SK-N-SH treated with all-trans-retinoic acid at 6 μM for 48 hours (cell line): Measurements from ENCODE around the gene TGFBI.

Experiments used
- ATAC-seq: fragments of 200-7000 bp; cut with Tn5 transposase; 3 replicates; pipeline ENCODE4 v1.9.1; 2020; ENCODE audit warnings: mild to moderate bottlenecking, moderate library complexity
- ARNTL ChIP-seq: fragments of 450-650 bp; formaldehyde crosslinking; IDR thresholded peaks from 2 replicates; pipeline ENCODE4 v1.5.0; 2020; ENCODE audit warnings: low read depth, mild to moderate bottlenecking, moderate library complexity, borderline replicate concordance
- ESRRG ChIP-seq: fragments of 250-450 bp; sonication (Bioruptor Pico); IDR thresholded peaks from 2 replicates; pipeline ENCODE4 v1.6.1; 2021; ENCODE audit warnings: mild to moderate bottlenecking
- GLIS3 ChIP-seq: fragments of 250-450 bp; sonication (Bioruptor Pico); IDR thresholded peaks from 2 replicates; pipeline ENCODE4 v1.5.0; 2020; ENCODE audit warnings: mild to moderate bottlenecking, moderate library complexity
- ISL1 ChIP-seq: fragments of 250-450 bp; sonication (Bioruptor Pico); IDR thresholded peaks from 2 replicates; pipeline ENCODE4 v2.1.2; 2022; ENCODE audit warnings: mild to moderate bottlenecking, moderate library complexity
- OSR1 ChIP-seq: fragments of 250-450 bp; sonication (Bioruptor Pico); IDR thresholded peaks from 2 replicates; pipeline ENCODE4 v1.8.0; 2022; ENCODE audit warnings: moderate library complexity, mild to moderate bottlenecking, inconsistent platforms
- PPARA ChIP-seq: fragments of 250-450 bp; sonication (Bioruptor Pico); IDR thresholded peaks from 2 replicates; pipeline ENCODE4 v1.5.0; 2020; ENCODE audit warnings: mild to moderate bottlenecking, borderline replicate concordance
- RARB ChIP-seq: fragments of 250-450 bp; sonication (Bioruptor Pico); IDR thresholded peaks from 2 replicates; pipeline ENCODE4 v1.8.0; 2021; ENCODE audit warnings: mild to moderate bottlenecking, moderate library complexity
- SNAI2 ChIP-seq: fragments of 250-450 bp; sonication (Bioruptor Pico); IDR thresholded peaks from 2 replicates; pipeline ENCODE4 v1.5.0; 2020; ENCODE audit warnings: mild to moderate bottlenecking, moderate library complexity
- TCF4 ChIP-seq: fragments of 250-450 bp; sonication (Bioruptor Pico); IDR thresholded peaks from 2 replicates; pipeline ENCODE4 v1.8.0; 2021; ENCODE audit warnings: mild to moderate bottlenecking, moderate library complexity, borderline replicate concordance
- TOX ChIP-seq: fragments of 250-450 bp; sonication (Bioruptor Pico); IDR thresholded peaks from 2 replicates; pipeline ENCODE4 v1.8.0; 2021; ENCODE audit warnings: mild to moderate bottlenecking, moderate library complexity, borderline replicate concordance
- ZC3H10 ChIP-seq: fragments of 250-450 bp; sonication (Bioruptor Pico); IDR thresholded peaks from 2 replicates; pipeline ENCODE4 v1.5.1; 2021; ENCODE audit warnings: mild to moderate bottlenecking, moderate library complexity
- ZFP3 ChIP-seq: fragments of 250-450 bp; sonication (Bioruptor Pico); IDR thresholded peaks from 2 replicates; pipeline ENCODE4 v1.5.0; 2020; ENCODE audit warnings: mild to moderate bottlenecking, moderate library complexity
- ZFP30 ChIP-seq: fragments of 450-650 bp; formaldehyde crosslinking; IDR thresholded peaks from 2 replicates; pipeline ENCODE4 v1.5.0; 2022; ENCODE audit warnings: mild to moderate bottlenecking, moderate library complexity
- ZNF70 ChIP-seq: fragments of 450-650 bp; formaldehyde crosslinking; IDR thresholded peaks from 2 replicates; pipeline ENCODE4 v1.5.0; 2020; ENCODE audit warnings: mild to moderate bottlenecking, moderate library complexity
- ZNF8 ChIP-seq: fragments of 450-650 bp; formaldehyde crosslinking; IDR thresholded peaks from 2 replicates; pipeline ENCODE4 v1.5.0; 2020; ENCODE audit warnings: mild to moderate bottlenecking, moderate library complexity
- TF ChIP-seq, protein P1 (sequence below): fragments of 250-450 bp; sonication (Bioruptor Pico); IDR thresholded peaks from 2 replicates; pipeline ENCODE4 v1.8.0; 2020; ENCODE audit warnings: mild to moderate bottlenecking, moderate library complexity, borderline replicate concordance
- TF ChIP-seq, protein P2 (sequence below): fragments of 250-450 bp; sonication (Bioruptor Pico); IDR thresholded peaks from 2 replicates; pipeline ENCODE4 v1.5.1; 2021; ENCODE audit warnings: mild to moderate bottlenecking, moderate library complexity
- TF ChIP-seq, protein P3 (sequence below): fragments of 250-450 bp; sonication (Bioruptor Pico); IDR thresholded peaks from 2 replicates; pipeline ENCODE4 v1.5.1; 2020; ENCODE audit warnings: low read depth, mild to moderate bottlenecking, moderate library complexity
- TF ChIP-seq, protein P4 (sequence below): fragments of 250-450 bp; sonication (Bioruptor Pico); IDR thresholded peaks from 2 replicates; pipeline ENCODE4 v1.8.0; 2021; ENCODE audit warnings: low read depth, mild to moderate bottlenecking, moderate library complexity, borderline replicate concordance
- TF ChIP-seq, protein P5 (sequence below): fragments of 250-450 bp; sonication (Bioruptor Pico); IDR thresholded peaks from 2 replicates; pipeline ENCODE4 v1.5.0; 2020; ENCODE audit warnings: mild to moderate bottlenecking, moderate library complexity

TGFBI gene

DNA sequence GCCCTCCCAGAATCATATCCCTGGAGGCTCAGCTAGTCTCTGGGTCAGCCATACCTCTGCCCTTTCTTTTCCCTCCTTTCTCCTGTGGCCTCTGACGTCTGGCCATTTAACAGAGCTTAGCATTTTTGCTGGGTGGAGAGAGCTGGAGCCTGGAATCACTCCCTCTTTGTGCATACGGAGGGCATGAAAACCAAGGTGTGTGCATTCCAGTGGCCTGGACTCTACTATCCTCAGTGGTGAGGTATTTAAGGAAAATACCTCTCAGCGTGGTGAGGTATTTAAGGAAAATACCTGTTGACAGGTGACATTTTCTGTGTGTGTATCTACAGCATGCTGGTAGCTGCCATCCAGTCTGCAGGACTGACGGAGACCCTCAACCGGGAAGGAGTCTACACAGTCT lies 27.5 kb downstream of the TGFBI start:
- TF ChIP-seq ZFP3 (CRISPR knock-in tag) (no peak), ZNF8 (CRISPR knock-in tag) (no peak), ZNF70 (CRISPR knock-in tag) (no peak), SNAI2 (CRISPR knock-in tag) (no peak), ESRRG (CRISPR knock-in tag) (no peak)
- ATAC-seq = no peak

DNA sequence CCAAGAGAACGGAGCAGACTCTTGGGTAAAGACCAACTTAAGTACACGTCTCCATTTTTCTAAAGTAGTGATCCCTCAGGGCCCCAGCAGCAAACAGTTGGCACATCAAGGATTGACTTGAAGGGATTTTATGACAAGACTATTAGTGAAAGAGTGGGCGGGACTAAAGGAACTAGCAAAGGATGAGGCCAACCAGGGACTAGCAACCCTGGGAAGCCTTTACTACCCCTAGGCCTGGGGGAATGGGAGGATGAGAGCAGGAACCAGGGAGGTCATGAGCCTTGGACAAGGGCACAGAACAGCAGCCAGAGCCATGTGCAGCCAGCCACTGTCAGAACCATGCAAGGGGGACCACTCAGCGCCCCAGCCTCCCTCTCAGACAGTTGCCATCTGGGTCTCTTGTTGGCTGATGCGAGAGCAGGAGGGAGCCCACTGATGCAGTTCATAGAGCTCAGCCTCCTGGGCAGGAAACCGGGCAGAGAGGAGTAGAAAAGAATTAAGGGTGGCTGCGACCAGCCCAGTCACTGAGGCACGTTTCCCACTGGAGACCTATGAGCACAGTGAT lies 28.1 kb downstream of the TGFBI start:
- TF ChIP-seq TCF4 (CRISPR knock-in tag) (no peak), ZFP3 (CRISPR knock-in tag) (no peak), GLIS3 (CRISPR knock-in tag) (no peak), ZNF8 (CRISPR knock-in tag) (no peak), ARNTL (no peak), SNAI2 (CRISPR knock-in tag) (no peak), RARB (CRISPR knock-in tag) (no peak), ESRRG (CRISPR knock-in tag) (no peak), ZC3H10 (no peak), ZFP30 (CRISPR knock-in tag) (no peak), OSR1 (CRISPR knock-in tag) (no peak), ISL1 (no peak), PPARA (CRISPR knock-in tag) (no peak), ZNF70 (CRISPR knock-in tag) (no peak)
- TF ChIP-seq, protein P1, sequence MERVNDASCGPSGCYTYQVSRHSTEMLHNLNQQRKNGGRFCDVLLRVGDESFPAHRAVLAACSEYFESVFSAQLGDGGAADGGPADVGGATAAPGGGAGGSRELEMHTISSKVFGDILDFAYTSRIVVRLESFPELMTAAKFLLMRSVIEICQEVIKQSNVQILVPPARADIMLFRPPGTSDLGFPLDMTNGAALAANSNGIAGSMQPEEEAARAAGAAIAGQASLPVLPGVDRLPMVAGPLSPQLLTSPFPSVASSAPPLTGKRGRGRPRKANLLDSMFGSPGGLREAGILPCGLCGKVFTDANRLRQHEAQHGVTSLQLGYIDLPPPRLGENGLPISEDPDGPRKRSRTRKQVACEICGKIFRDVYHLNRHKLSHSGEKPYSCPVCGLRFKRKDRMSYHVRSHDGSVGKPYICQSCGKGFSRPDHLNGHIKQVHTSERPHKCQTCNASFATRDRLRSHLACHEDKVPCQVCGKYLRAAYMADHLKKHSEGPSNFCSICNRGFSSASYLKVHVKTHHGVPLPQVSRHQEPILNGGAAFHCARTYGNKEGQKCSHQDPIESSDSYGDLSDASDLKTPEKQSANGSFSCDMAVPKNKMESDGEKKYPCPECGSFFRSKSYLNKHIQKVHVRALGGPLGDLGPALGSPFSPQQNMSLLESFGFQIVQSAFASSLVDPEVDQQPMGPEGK = no peak
- TF ChIP-seq, protein P2, sequence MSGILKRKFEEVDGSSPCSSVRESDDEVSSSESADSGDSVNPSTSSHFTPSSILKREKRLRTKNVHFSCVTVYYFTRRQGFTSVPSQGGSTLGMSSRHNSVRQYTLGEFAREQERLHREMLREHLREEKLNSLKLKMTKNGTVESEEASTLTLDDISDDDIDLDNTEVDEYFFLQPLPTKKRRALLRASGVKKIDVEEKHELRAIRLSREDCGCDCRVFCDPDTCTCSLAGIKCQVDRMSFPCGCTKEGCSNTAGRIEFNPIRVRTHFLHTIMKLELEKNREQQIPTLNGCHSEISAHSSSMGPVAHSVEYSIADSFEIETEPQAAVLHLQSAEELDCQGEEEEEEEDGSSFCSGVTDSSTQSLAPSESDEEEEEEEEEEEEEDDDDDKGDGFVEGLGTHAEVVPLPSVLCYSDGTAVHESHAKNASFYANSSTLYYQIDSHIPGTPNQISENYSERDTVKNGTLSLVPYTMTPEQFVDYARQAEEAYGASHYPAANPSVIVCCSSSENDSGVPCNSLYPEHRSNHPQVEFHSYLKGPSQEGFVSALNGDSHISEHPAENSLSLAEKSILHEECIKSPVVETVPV (CRISPR knock-in tag) = no peak
- TF ChIP-seq, protein P3, sequence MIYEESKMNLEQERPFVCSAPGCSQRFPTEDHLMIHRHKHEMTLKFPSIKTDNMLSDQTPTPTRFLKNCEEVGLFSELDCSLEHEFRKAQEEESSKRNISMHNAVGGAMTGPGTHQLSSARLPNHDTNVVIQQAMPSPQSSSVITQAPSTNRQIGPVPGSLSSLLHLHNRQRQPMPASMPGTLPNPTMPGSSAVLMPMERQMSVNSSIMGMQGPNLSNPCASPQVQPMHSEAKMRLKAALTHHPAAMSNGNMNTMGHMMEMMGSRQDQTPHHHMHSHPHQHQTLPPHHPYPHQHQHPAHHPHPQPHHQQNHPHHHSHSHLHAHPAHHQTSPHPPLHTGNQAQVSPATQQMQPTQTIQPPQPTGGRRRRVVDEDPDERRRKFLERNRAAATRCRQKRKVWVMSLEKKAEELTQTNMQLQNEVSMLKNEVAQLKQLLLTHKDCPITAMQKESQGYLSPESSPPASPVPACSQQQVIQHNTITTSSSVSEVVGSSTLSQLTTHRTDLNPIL = no peak
- TF ChIP-seq, protein P4, sequence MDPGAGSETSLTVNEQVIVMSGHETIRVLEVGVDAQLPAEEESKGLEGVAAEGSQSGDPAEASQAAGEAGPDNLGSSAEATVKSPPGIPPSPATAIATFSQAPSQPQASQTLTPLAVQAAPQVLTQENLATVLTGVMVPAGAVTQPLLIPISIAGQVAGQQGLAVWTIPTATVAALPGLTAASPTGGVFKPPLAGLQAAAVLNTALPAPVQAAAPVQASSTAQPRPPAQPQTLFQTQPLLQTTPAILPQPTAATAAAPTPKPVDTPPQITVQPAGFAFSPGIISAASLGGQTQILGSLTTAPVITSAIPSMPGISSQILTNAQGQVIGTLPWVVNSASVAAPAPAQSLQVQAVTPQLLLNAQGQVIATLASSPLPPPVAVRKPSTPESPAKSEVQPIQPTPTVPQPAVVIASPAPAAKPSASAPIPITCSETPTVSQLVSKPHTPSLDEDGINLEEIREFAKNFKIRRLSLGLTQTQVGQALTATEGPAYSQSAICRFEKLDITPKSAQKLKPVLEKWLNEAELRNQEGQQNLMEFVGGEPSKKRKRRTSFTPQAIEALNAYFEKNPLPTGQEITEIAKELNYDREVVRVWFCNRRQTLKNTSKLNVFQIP (CRISPR knock-in tag) = no peak
- TF ChIP-seq, protein P5, sequence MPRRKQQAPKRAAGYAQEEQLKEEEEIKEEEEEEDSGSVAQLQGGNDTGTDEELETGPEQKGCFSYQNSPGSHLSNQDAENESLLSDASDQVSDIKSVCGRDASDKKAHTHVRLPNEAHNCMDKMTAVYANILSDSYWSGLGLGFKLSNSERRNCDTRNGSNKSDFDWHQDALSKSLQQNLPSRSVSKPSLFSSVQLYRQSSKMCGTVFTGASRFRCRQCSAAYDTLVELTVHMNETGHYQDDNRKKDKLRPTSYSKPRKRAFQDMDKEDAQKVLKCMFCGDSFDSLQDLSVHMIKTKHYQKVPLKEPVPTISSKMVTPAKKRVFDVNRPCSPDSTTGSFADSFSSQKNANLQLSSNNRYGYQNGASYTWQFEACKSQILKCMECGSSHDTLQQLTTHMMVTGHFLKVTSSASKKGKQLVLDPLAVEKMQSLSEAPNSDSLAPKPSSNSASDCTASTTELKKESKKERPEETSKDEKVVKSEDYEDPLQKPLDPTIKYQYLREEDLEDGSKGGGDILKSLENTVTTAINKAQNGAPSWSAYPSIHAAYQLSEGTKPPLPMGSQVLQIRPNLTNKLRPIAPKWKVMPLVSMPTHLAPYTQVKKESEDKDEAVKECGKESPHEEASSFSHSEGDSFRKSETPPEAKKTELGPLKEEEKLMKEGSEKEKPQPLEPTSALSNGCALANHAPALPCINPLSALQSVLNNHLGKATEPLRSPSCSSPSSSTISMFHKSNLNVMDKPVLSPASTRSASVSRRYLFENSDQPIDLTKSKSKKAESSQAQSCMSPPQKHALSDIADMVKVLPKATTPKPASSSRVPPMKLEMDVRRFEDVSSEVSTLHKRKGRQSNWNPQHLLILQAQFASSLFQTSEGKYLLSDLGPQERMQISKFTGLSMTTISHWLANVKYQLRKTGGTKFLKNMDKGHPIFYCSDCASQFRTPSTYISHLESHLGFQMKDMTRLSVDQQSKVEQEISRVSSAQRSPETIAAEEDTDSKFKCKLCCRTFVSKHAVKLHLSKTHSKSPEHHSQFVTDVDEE (CRISPR knock-in tag) = no peak
- no peak for ATAC-seq

DNA sequence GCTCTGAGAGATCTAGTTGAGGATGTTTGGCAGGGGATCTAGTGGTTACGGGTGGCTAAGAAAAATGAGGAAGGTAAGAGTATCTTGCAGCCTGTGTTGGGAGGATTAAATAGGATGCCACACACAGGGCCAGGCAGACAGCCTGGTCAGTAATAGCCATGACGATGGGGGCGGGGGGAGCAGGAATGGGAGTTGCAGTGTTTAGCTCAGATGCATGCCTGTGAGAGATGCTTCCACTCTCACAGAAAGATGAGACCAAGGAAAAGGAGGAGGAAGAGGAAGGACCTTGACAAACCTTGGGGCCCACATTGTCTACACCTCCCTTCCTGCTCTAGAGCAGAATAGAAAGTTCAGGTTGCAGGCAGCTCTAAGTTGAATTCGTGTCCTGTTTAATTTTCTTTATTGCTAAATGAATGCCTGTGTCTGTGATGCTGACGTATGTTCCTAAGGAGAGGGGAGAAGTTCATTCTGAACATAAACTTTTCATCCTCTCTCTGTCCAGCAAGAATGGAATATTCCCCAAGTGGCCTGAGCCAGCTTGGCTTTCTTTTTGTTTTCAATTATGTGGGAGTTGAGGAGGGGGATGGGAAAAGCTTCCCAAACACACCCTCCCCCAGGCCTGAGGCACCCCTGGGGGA lies 28.7 kb downstream of the TGFBI start:
- peak; percentile 6 for ATAC-seq
- TF ChIP-seq RARB (CRISPR knock-in tag) (no peak; the same call in 1 of the 2 replicates), GLIS3 (CRISPR knock-in tag) (no peak), TOX (CRISPR knock-in tag) (0 out of 2 replicates have a peak, but pooled peaks have one; percentile 13), ISL1 (no peak)
